Keratinocyte (primary cell): ENCODE data around the gene FUT8.

Experiments used
- CTCF ChIP-seq, 3 experiments: IDR thresholded peaks in 1 of 3; conservative IDR thresholded peaks in 1 of 3; optimal IDR thresholded peaks in 1 of 3; 2 replicates in 2 of 3; 3 replicates in 1 of 3; pipeline versions ENCODE3 to v1.5.1; 2011; ENCODE audit warnings: low read length in 3 of 3, mild to moderate bottlenecking in 3 of 3, moderate library complexity in 2 of 3, control low read depth in 1 of 3, inconsistent platforms in 1 of 3; ENCODE audit not compliant: insufficient read depth in 2 of 3; ENCODE audit errors: extremely low read depth in 1 of 3
- EZH2 ChIP-seq: IDR thresholded peaks from one replicate; pipeline ENCODE4 v1.6.1; 2012; ENCODE audit warnings: inconsistent platforms, mild to moderate bottlenecking, low read length, moderate library complexity

GRCh38 chr14:65373671-65374039 is 38.9 kb upstream of the FUT8 start:
- TF ChIP-seq CTCF (optimal IDR thresholded peaks at IDR 0.05 in 1 of 3, IDR thresholded peaks at IDR 0.05 in 1 of 3, conservative IDR thresholded peaks at IDR 0.05 in 1 of 3; ENCODE audit: extremely low read depth in 1 of 3, insufficient read depth in 2 of 3, low read length in 3 of 3), result peak in 1 of 3 experiments; percentile 37
- TF ChIP-seq EZH2, result no peak
